NT2/D1 (cell line): ENCODE data around the gene GPR65.
"Not testable (repeated sequence)": the region's sequence is repeated elsewhere in the genome, so short reads cannot be mapped to it uniquely, and the experiment has no call there.

Experiments
- DNase-seq: peaks from one replicate; pipeline ENCODE4 v3.0.0-alpha.2; 2011; ENCODE audit warnings: low read depth, low spot score
- H3K27me3 ChIP-seq: 2 replicates; pipeline ENCODE4 v1.6.0; 2011; ENCODE audit warnings: mild to moderate bottlenecking; ENCODE audit not compliant: insufficient read length, insufficient read depth
- H3K36me3 ChIP-seq: 2 replicates; pipeline ENCODE4 v1.6.1; 2011; ENCODE audit warnings: mild to moderate bottlenecking, low read length, mixed read lengths; ENCODE audit not compliant: insufficient read depth, insufficient read length
- H3K4me1 ChIP-seq: 2 replicates; pipeline ENCODE4 v1.5.1; 2011; ENCODE audit not compliant: insufficient read depth, insufficient read length
- H3K4me3 ChIP-seq: 2 replicates; pipeline ENCODE4 v1.5.1; 2011; ENCODE audit warnings: low read depth; ENCODE audit not compliant: insufficient read length
- H3K9ac ChIP-seq: 2 replicates; pipeline ENCODE4 v1.6.0; 2011; ENCODE audit warnings: low read depth; ENCODE audit not compliant: insufficient read length
- H3K9me3 ChIP-seq: 2 replicates; pipeline ENCODE4 v1.5.1; 2011; ENCODE audit warnings: mild to moderate bottlenecking, low read length; ENCODE audit not compliant: insufficient read depth
- SUZ12 ChIP-seq: IDR thresholded peaks from 2 replicates; pipeline ENCODE4 v1.6.1; 2011; ENCODE audit not compliant: insufficient read length, insufficient read depth; ENCODE audit errors: extremely low read depth
- YY1 ChIP-seq: IDR thresholded peaks from 2 replicates; pipeline ENCODE4 v1.6.1; 2011; ENCODE audit not compliant: insufficient read length, insufficient read depth
- ZNF274 ChIP-seq: IDR thresholded peaks from 2 replicates; pipeline ENCODE4 v1.6.1; 2011; ENCODE audit warnings: mild to moderate bottlenecking, low read depth, low read length

The GPR65 gene

DNA sequence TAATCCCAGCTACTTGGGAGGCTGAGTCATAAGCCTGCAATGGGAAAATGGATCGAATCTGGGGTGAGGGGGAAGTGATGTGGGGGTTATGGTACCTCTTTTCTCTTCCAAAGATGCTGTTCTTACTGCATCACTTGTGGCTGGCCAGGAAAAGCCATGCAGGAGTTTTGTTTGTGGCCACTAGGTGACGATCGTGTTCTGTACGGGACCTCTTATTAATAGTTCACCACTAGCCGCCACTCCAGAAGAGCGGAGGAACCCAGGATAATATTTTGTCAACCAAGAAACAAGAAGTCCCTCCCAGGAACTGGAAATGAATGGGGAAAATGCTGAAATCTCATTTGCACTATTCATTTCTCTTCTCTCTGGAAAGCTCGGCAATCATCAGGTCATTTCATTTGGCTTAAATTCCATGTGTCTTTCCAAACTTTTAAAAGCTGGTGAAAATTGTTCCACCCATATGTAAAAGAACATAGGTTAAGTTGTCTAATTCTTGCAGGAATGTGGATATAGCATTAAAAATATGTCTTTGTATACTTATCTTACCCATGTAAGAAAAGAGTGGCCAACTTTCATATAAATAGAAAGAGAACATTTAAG is 8.9 kb downstream of the GPR65 start:
- H3K36me3 ChIP-seq = no peaks in the 10 kb centered on the region
- no peaks in the 10 kb centered on the region for H3K9me3 ChIP-seq
- H3K9ac ChIP-seq = no peak overlapping the region
- no peak for TF ChIP-seq YY1
- no peak for TF ChIP-seq SUZ12
- TF ChIP-seq ZNF274 = no peak
- no peaks in the 10 kb centered on the region for H3K27me3 ChIP-seq
- no peak overlapping the region for H3K4me3 ChIP-seq
- DNase-seq = peak; percentile 49
- no peaks in the 10 kb centered on the region for H3K4me1 ChIP-seq

DNA sequence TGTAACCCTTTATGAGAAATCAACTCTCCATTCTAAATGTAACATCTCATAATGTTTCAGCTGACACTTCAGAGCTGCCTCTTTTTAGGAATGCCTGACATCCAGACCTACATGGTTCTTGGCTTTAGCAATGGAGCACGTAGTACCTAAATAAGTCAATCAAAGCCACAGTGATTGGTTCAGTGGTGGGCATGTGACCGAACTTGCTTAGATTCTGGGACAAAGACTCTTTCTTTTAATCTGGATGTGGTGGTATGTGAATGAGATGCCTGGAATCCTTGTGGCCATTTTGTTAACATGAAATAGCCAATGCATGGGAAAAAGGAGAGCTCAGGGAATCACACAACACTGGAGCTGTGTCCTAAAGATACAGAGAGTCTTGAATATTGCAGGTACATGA is 11.8 kb downstream of the GPR65 start:
- Histone ChIP-seq H3K27me3 (no peaks in the 10 kb centered on the region), H3K9me3 (no peaks in the 10 kb centered on the region), H3K9ac (no peak overlapping the region), H3K4me3 (no peak overlapping the region), H3K4me1 (no peaks in the 10 kb centered on the region), H3K36me3 (no peaks in the 10 kb centered on the region)
- no peak for DNase-seq
- TF ChIP-seq ZNF274 (no peak), SUZ12 (no peak), YY1 (no peak)

DNA sequence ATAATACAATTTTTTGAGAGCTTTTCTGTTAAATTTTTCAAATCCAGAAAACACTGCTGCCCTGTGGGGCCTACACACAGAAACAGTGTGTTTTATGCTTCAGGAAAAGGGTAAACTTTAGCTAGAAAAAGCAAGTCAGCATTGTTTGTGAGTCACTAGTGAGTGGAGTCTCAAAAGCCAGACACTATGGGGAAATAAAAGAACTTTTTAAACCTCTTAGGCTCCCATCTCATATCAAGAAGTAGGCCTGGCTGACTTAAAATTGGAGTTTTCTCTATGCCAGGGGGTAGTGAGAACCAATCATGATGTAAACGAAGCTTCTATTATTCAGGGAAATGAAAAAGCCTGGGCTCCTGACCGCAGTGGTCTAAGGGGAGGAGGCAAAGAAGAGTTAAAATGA is 12.6 kb downstream of the GPR65 start:
- Histone ChIP-seq H3K4me3 (no peak overlapping the region), H3K36me3 (no peaks in the 10 kb centered on the region), H3K27me3 (no peaks in the 10 kb centered on the region), H3K9me3 (no peaks in the 10 kb centered on the region), H3K9ac (no peak overlapping the region), H3K4me1 (no peaks in the 10 kb centered on the region)
- TF ChIP-seq YY1 = no peak
- TF ChIP-seq SUZ12 = no peak
- no peak for TF ChIP-seq ZNF274
- no peak for DNase-seq

DNA sequence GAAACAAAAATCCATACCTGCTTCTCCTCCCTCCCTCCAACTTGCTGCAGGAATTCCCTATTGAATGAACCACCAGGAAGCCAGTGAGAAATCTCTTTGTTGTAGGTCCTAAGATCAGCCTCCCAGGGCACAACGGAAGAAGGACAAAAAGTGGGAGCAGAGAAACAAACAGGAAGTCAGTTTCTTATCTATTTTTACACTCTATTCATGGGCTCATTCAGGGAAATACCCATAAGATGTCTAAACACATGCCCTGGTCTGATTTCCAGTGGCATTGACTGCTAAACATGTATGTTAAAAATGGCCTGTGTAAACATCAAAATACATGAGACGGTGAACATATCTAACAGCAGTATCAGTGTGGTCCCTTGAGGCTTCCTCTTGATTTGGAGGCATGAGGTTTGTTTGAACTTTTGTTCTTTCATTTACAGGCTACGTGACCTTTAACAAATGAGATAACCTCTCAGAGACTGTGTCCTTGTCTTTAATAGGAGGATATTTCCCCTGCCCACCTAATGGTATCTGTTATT is 18.8 kb downstream of the GPR65 start:
- Histone ChIP-seq H3K36me3 (no peaks in the 10 kb centered on the region), H3K9ac (no peak overlapping the region), H3K4me3 (no peak overlapping the region), H3K27me3 (no peaks in the 10 kb centered on the region), H3K9me3 (no peaks in the 10 kb centered on the region), H3K4me1 (no peaks in the 10 kb centered on the region)
- TF ChIP-seq ZNF274 = no peak
- no peak for TF ChIP-seq YY1
- no peak for TF ChIP-seq SUZ12
- DNase-seq = no peak

DNA sequence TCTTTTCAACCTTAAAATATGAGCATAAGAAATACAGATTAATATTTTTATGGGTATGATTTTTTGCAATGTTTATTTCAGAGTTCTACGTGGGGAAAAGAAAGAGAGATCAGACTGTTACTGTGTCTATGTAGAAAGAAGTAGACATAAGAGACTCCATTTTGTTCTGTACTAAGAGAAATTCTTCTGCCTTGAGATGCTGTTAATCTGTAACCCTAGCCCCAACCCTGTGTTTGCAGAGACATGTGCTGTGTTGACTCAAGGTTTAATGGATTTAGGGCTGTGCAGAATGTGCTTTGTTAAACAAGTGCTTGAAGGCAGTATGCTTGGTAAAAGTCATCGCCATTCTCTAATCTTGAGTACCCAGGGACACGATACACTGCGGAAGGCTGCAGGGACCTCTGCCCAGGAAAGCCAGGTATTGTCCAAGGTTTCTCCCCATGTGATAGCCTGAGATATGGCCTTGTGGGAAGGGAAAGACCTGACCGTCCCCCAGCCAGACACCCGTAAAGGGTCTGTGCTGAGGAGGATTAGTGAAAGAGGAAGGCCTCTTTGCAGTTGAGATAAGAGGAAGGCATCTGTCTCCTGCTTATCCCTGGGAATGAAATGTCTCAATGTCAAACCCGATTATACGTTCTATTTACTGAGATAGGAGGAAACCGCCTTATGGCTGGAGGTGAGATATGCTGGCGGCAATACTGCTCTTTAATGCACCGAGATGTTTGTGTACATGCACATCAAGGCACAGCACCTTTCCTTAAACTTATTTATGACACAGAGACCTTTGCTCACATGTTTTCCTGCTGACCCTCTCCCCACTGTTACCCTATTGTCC is 19.5 kb downstream of the GPR65 start:
- not testable (repeated sequence) for DNase-seq, H3K4me3 ChIP-seq, H3K9me3 ChIP-seq, H3K4me1 ChIP-seq, H3K9ac ChIP-seq, H3K36me3 ChIP-seq, H3K27me3 ChIP-seq

DNA sequence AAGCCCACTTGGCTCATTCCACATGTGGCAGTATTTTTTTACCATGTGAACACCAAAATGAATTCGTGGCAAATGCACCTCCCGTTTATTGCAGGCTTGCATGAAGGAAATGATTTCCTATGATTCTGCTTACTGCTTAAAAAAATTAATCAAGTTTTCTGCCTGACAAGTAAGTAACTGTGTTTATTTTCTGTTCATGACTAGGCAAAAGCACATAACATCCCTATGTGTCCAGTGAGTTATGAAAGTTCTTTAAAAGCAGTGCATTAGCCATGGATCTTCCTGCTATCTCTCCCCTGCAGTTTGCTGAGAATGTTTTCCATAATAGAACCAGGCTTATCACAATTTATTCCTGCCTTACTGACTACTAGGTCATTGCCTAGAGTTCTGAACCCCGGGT is 20.4 kb downstream of the GPR65 start:
- Histone ChIP-seq H3K4me1 (no peaks in the 10 kb centered on the region), H3K27me3 (no peaks in the 10 kb centered on the region), H3K4me3 (no peak overlapping the region), H3K36me3 (no peaks in the 10 kb centered on the region), H3K9me3 (no peaks in the 10 kb centered on the region), H3K9ac (no peak overlapping the region)
- no peak for DNase-seq
- TF ChIP-seq ZNF274 = no peak
- no peak for TF ChIP-seq SUZ12
- TF ChIP-seq YY1 = no peak

DNA sequence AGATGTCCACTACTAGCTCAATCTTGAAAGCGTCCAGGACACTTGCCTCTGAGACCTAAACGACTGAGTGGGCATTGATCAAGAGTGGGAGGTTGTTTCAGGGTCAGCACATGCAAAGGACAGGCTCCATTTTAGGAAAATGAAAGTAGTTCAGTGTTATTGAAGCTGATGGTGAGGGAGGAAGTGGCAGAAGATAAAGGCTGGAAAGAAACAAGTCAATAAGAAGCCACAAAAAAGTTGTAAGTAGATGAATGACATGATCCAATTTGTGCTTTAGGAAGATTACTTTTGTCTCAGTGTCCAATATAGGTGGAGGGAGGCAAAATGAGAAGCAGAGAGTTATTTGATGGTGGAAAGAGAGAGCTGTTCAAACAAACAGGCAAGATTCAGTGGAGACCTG is 22.0 kb downstream of the GPR65 start:
- no peak for DNase-seq
- Histone ChIP-seq H3K36me3 (no peaks in the 10 kb centered on the region), H3K9me3 (no peaks in the 10 kb centered on the region), H3K27me3 (no peaks in the 10 kb centered on the region), H3K4me3 (no peak overlapping the region), H3K9ac (no peak overlapping the region), H3K4me1 (no peaks in the 10 kb centered on the region)
- TF ChIP-seq SUZ12 = no peak
- no peak for TF ChIP-seq YY1
- no peak for TF ChIP-seq ZNF274
